HepG2 (cell line): ENCODE measurements around the gene MEMO1. TPM values are rescaled to one million over a fixed set of nuclear protein-coding genes. Genes with fewer than 3 reads are reported as not detected.

ENCODE experiments used
- ETV5 ChIP-seq: IDR thresholded peaks from 2 replicates; pipeline ENCODE4 v1.6.1; 2018; ENCODE audit warnings: missing biosample characterization, missing genetic modification reagents, inconsistent platforms, borderline replicate concordance
- GATAD2A ChIP-seq: IDR thresholded peaks from 2 replicates; pipeline ENCODE4 v1.6.1; 2016
- HDAC1 ChIP-seq: sonication (generic); formaldehyde crosslinking; IDR thresholded peaks from 2 replicates; pipeline ENCODE4 v1.5.1; 2020; ENCODE audit warnings: mild to moderate bottlenecking, missing genetic modification reagents
- KLF16 ChIP-seq, 2 experiments: sonication (generic) in 1 of 2; formaldehyde crosslinking in 1 of 2; IDR thresholded peaks; 2 replicates each; pipeline versions ENCODE4 v1.6.1 to v1.8.0; 2016 to 2023; ENCODE audit warnings: missing genetic modification reagents in 2 of 2, missing compliant biosample characterization in 1 of 2
- MXI1 ChIP-seq: IDR thresholded peaks from 3 replicates; pipeline ENCODE4 v1.6.1; 2012; ENCODE audit warnings: low read depth, low read length, inconsistent platforms, borderline replicate concordance
- RAD21 ChIP-seq: fragments of 450-650 bp; formaldehyde crosslinking; IDR thresholded peaks from 2 replicates; pipeline ENCODE4 v1.5.0; 2020; ENCODE audit warnings: mild to moderate bottlenecking
- SIX1 ChIP-seq: sonication (generic); formaldehyde crosslinking; IDR thresholded peaks from 2 replicates; pipeline ENCODE4 v1.4.0; 2020; ENCODE audit warnings: missing genetic modification reagents, borderline replicate concordance
- SIX4 ChIP-seq: sonication (generic); formaldehyde crosslinking; IDR thresholded peaks from 2 replicates; pipeline ENCODE4 v1.4.0; 2020; ENCODE audit warnings: missing genetic modification reagents
- TBX2 ChIP-seq: sonication (generic); formaldehyde crosslinking; IDR thresholded peaks from 2 replicates; pipeline ENCODE4 v1.5.0; 2020; ENCODE audit warnings: missing genetic modification reagents, mild to moderate bottlenecking, borderline replicate concordance
- TFE3 ChIP-seq: IDR thresholded peaks from 2 replicates; pipeline ENCODE4 v1.6.1; 2016
- ZFX ChIP-seq: sonication (generic); formaldehyde crosslinking; IDR thresholded peaks from 2 replicates; pipeline ENCODE4 v1.4.0; 2020; ENCODE audit warnings: mild to moderate bottlenecking, low read depth, missing genetic modification reagents, moderate library complexity
- ZNF124 ChIP-seq: sonication (generic); formaldehyde crosslinking; IDR thresholded peaks from 2 replicates; pipeline ENCODE4 v1.4.0; 2020; ENCODE audit warnings: missing genetic modification reagents
- ZNF205 ChIP-seq: IDR thresholded peaks from 2 replicates; pipeline ENCODE4 v1.6.1; 2018; ENCODE audit warnings: missing biosample characterization, missing genetic modification reagents
- ZNF33B ChIP-seq: sonication (generic); formaldehyde crosslinking; IDR thresholded peaks from 2 replicates; pipeline ENCODE4 v1.5.1; 2020; ENCODE audit warnings: mild to moderate bottlenecking, missing genetic modification reagents
- polyA plus RNA-seq, 8 experiments: library from polyadenylated mRNA; depleted of rRNA in 3 of 8; stranded (reverse) in 7 of 8; unstranded in 1 of 8; fragments of >200 nt; fragmentation: Illumina TruSeq in 4 of 8; extraction: Trizol in 4 of 8; gene quantifications; 2 replicates each; pipeline versions ENCODE4 v1.2.1 to v1.2.3, GENCODE V29; 2011 to 2016; ENCODE audit warnings: low read depth in 4 of 8, missing spikeins in 1 of 8, mixed read lengths in 1 of 8; ENCODE audit not compliant: insufficient read depth in 1 of 8
- total RNA-seq, 5 experiments: library from RNA; depleted of rRNA; stranded (reverse); fragments of >200 nt; fragmentation: Illumina TruSeq; extraction: Trizol; gene quantifications; 2 replicates each; pipeline ENCODE4 v1.2.3, GENCODE V29; 2016; ENCODE audit warnings: low read depth in 1 of 5

The MEMO1 gene
- total and polyA plus RNA-seq, 2 of the 13 experiments (the other 11 are each of a cell fraction or from before 2014, with no cell fraction given) = 69.8 to 81.6 TPM

- TF ChIP-seq TFE3 (CRISPR knock-in tag) (0 out of 2 replicates have a peak, but pooled peaks have one; percentile 39), ZFX (peak; percentile 24; the same call in 1 of the 2 replicates), ETV5 (no peak), RAD21 (0 out of 2 replicates have a peak, but pooled peaks have one; percentile 23), TBX2 (CRISPR knock-in tag) (peak; percentile 29; the same call in 1 of the 2 replicates), MXI1 (0 out of 3 replicates have a peak, but pooled peaks have one; percentile 16), HDAC1 (CRISPR knock-in tag) (0 out of 2 replicates have a peak, but pooled peaks have one; percentile 28), SIX4 (peak; percentile 61; the same call in 1 of the 2 replicates), ZNF33B (CRISPR knock-in tag) (no peak), SIX1 (CRISPR knock-in tag) (peak; percentile 75; the same call in 1 of the 2 replicates), KLF16 (CRISPR knock-in tag; IDR thresholded peaks at IDR 0.05) (0 out of 4 replicates have a peak, but pooled peaks of 1 of the 2 experiments have one; percentile 8), ZNF205 (peak; percentile 1; the same call in 1 of the 2 replicates), ZNF124 (0 out of 2 replicates have a peak, but pooled peaks have one; percentile 12), GATAD2A (no peak)
Measured at GRCh38 chr2:32008805-32009515, 1.8 kb downstream of the MEMO1 start (continued).
